Fibroblast of pulmonary artery (primary cell): ENCODE data around the gene ATG16L2.
A peak's percentile ranks its signal among the peaks of the same experiment; 100 is the strongest.

Experiments
- DNase-seq: peaks from one replicate; pipeline ENCODE4 v3.0.0-alpha.2; 2010; ENCODE audit warnings: low read depth
- H3K4me3 ChIP-seq: replicated peaks from 2 replicates; pipeline ENCODE4 v1.5.1; 2011; ENCODE audit warnings: low read depth, mild to moderate bottlenecking, control low read depth, low read length, moderate library complexity
- TF ChIP-seq, protein P1 (sequence below): IDR thresholded peaks from 2 replicates; pipeline ENCODE4 v1.5.1; 2011; ENCODE audit warnings: mild to moderate bottlenecking, control low read depth, low read length, inconsistent platforms; ENCODE audit errors: missing control alignments

Gene ATG16L2

DNA sequence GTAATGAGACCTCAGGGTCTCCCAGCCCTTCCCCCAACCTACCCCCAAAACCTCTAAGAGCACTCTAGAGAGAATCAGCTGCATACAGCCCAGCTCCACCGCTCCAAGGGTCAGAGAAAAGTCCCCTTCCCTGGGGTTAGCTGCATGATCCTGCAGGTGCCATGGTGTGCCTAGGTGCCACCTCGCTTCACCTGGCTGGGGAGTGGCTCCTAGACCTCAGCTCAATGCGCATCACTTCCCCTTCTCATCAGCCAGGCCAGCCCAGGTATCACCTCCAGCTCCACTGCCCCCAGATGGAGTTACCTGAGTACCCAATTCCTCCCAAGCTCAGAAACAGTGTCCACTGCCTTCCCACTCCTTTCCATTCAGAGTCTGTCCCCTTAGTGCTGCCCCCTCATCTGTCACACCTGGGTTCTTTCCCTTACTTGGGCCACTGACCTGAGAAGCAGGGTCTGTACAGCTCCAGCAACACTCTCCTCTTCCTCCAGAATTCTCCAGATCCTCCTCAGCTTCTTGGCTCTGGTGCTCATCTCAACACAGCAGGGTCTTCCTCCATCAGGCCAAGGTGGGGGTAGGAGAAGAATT, 21.7 kb upstream of the ATG16L2 start:
- DNase-seq: no peak
- H3K4me3 ChIP-seq: no peak overlapping the region
- TF ChIP-seq, protein P1, sequence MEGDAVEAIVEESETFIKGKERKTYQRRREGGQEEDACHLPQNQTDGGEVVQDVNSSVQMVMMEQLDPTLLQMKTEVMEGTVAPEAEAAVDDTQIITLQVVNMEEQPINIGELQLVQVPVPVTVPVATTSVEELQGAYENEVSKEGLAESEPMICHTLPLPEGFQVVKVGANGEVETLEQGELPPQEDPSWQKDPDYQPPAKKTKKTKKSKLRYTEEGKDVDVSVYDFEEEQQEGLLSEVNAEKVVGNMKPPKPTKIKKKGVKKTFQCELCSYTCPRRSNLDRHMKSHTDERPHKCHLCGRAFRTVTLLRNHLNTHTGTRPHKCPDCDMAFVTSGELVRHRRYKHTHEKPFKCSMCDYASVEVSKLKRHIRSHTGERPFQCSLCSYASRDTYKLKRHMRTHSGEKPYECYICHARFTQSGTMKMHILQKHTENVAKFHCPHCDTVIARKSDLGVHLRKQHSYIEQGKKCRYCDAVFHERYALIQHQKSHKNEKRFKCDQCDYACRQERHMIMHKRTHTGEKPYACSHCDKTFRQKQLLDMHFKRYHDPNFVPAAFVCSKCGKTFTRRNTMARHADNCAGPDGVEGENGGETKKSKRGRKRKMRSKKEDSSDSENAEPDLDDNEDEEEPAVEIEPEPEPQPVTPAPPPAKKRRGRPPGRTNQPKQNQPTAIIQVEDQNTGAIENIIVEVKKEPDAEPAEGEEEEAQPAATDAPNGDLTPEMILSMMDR: no peak

- DNase-seq: no peak
- no peak overlapping the region for H3K4me3 ChIP-seq
- TF ChIP-seq, protein P1: no peak
These were observed 21.2 kb upstream of the ATG16L2 start for GRCh38 chr11:72793076-72793424.

- peak; percentile 96 for DNase-seq
- peak within 1 kb of the TSS; percentile 84 for H3K4me3 ChIP-seq
- TF ChIP-seq, protein P1: peak; percentile 90
These were observed 20.5 kb upstream of the ATG16L2 start, which contains the start of gene STARD10 for GRCh38 chr11:72793425-72794367. Gene STARD10 (minus strand): TSS chr11:72794047. CDS start chr11:72781181, 12,866 bp downstream.

DNA sequence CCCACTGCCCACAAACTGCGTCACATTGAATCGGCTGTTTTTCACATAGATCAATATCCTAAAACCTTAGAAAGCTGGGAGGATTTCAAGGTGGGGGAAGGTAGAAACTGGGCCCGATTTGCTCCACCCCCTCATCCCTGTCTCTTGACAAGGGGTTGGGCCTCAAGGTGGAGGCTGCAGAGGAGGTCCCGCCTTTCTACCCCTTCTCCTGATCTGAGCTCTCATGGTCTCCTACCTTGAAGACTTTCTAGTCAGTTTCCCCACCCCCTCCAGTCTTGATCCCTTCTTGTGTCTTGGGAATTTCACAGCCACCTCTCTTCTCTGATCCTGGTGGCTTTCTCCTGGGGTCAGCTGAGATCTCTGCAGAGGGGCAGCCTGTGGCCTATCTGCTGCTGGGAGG, 15.8 kb upstream of the ATG16L2 start:
- no peak overlapping the region for H3K4me3 ChIP-seq
- DNase-seq: no peak
- TF ChIP-seq, protein P1: no peak

DNA sequence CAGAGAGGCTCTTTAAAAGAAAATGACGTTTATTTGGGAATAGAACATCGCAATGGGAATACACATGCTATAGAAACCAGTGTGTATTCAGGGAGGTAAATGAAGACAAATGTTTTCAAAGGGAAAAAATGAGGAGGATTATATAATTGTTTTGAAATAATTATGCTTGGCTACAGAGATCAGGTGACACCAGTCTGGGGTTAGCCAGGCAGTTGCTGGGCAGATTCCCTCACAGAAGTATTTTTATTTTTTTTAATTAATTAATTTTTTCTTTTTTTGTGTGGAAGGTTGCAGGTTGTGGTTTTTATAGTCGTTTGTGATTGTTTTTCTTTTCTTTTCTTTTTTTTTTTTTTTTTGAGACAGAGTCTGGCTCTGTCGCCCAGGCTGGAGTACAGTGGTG, 14.8 kb upstream of the ATG16L2 start:
- no peak overlapping the region for H3K4me3 ChIP-seq
- no peak for DNase-seq
- TF ChIP-seq, protein P1: no peak

DNA sequence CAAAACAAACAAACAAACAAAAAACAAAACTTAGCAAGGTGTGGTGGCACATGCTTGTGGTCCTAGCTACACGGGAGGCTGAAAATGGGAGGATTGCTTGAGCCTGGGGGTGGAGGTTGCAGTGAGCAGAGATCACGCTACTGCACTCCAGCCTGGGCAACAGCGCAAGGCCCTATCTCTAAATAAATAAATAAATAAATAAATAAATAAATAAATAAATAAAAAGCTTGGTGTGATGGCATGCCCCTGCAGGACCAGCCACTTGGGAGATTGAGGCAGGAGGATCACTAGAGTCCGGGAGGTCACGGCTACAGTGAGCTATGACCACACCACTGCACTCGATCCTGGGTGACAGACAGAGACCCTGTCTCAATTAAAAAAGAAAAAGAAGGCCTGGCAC, 11.4 kb upstream of the ATG16L2 start:
- no peak overlapping the region for H3K4me3 ChIP-seq
- DNase-seq: no peak
- TF ChIP-seq, protein P1: no peak
